ENCODE data around the gene HK2. TPM values are rescaled to one million over a fixed set of nuclear protein-coding genes. Genes with fewer than 3 reads are reported as not detected.
"Not testable (repeated sequence)": the region's sequence is repeated elsewhere in the genome, so short reads cannot be mapped to it uniquely, and the experiment has no call there.

The HK2 gene
- total and polyA plus RNA-seq, 2 donors = 4.8 to 8.2 TPM

GRCh38 chr2:74831693-74832530 is 2.0 kb upstream of the HK2 start:
- Histone ChIP-seq H3K4me3 (ENCODE audit: low read length in 2 of 2) (no peak overlapping the region), H3K36me3 (ENCODE audit: control insufficient read depth in 2 of 2, insufficient read depth in 2 of 2, low read length in 1 of 2) (no peaks in the 10 kb centered on the region), H3K4me1 (ENCODE audit: control insufficient read depth in 2 of 2, insufficient read depth in 2 of 2, low read length in 2 of 2) (peaks cover 16 to 21% of the 10 kb centered on the region in 2 donors), H3K27ac (ENCODE audit: low read depth in 1 of 2, low read length in 1 of 2) (no peak overlapping the region), H3K27me3 (ENCODE audit: control insufficient read depth in 2 of 2, insufficient read depth in 1 of 2, low read length in 1 of 2) (peaks cover 10 to 11% of the 10 kb centered on the region in 2 donors), H3K9me3 (ENCODE audit: control insufficient read depth in 2 of 2, insufficient read depth in 1 of 2, low read length in 1 of 2) (no peaks in the 10 kb centered on the region)
- whole genome bisulfite sequencing = 65% methylated on average over 7 of the region's 7 CpGs
- no peak for DNase-seq (ENCODE audit: low read depth in 6 of 9, low spot score in 9 of 9)

DNA sequence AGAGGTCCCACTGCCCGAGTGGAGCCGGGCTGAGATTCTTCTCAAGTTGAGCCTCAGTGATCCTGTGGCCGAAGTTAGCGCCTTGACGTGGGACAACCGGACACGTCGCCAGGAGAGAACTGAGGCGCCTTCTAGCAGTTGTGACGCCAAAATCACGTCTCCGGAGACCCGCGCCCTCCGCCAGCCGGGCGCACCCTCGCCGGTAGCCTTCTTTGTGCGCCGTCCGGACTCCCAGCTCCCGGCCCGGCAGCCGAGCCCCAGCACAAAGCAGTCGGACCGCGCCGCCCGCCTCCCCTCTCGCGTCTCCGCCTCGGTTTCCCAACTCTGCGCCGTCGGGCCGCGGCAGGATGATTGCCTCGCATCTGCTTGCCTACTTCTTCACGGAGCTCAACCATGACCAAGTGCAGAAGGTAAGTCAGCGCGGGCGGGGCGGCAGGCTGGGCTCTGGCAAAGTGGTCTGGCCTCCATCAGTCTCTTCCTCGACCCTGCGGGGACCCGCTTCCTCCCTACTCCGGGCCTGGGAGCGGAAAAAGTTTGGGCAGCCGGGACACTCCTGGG is 386 bp downstream of the HK2 start:
- WGBS = under 1% methylated on average over 51 of the region's 51 CpGs
- Histone ChIP-seq H3K4me1 (ENCODE audit: control insufficient read depth in 2 of 2, insufficient read depth in 2 of 2, low read length in 2 of 2) (peaks cover 16 to 36% of the 10 kb centered on the region in 2 donors), H3K4me3 (ENCODE audit: low read length in 2 of 2) (peak overlapping the region; percentile 69), H3K27ac (ENCODE audit: low read depth in 1 of 2, low read length in 1 of 2) (peak overlapping the region in 1 of 2 donors; percentile 64), H3K27me3 (ENCODE audit: control insufficient read depth in 2 of 2, insufficient read depth in 1 of 2, low read length in 1 of 2) (peaks cover 10 to 11% of the 10 kb centered on the region in 2 donors)
- H3K9me3 ChIP-seq (ENCODE audit: control insufficient read depth in 2 of 2, insufficient read depth in 1 of 2, low read length in 1 of 2); H3K36me3 ChIP-seq (ENCODE audit: control insufficient read depth in 2 of 2, insufficient read depth in 2 of 2, low read length in 1 of 2): not testable (repeated sequence)
- DNase-seq (ENCODE audit: low read depth in 6 of 9, low spot score in 9 of 9) = peak in 1 of 9 donors; percentile 60

- WGBS = under 1% methylated on average over 87 of the region's 87 CpGs
- Histone ChIP-seq H3K36me3 (ENCODE audit: control insufficient read depth in 2 of 2, insufficient read depth in 2 of 2, low read length in 1 of 2) (no peaks in the 10 kb centered on the region), H3K4me3 (ENCODE audit: low read length in 2 of 2) (peak overlapping the region; percentile 69), H3K4me1 (ENCODE audit: control insufficient read depth in 2 of 2, insufficient read depth in 2 of 2, low read length in 2 of 2) (peaks cover 18 to 39% of the 10 kb centered on the region in 2 donors), H3K27ac (ENCODE audit: low read depth in 1 of 2, low read length in 1 of 2) (peak overlapping the region; percentile 42 to 64), H3K27me3 (ENCODE audit: control insufficient read depth in 2 of 2, insufficient read depth in 1 of 2, low read length in 1 of 2) (peaks cover 10 to 11% of the 10 kb centered on the region in 2 donors), H3K9me3 (ENCODE audit: control insufficient read depth in 2 of 2, insufficient read depth in 1 of 2, low read length in 1 of 2) (no peaks in the 10 kb centered on the region)
- DNase-seq (ENCODE audit: low read depth in 6 of 9, low spot score in 9 of 9) = peak in 4 of 9 donors; percentile 41 to 76 (median 49)
These were observed 1.1 kb downstream of the HK2 start for GRCh38 chr2:74834792-74835755.

DNA sequence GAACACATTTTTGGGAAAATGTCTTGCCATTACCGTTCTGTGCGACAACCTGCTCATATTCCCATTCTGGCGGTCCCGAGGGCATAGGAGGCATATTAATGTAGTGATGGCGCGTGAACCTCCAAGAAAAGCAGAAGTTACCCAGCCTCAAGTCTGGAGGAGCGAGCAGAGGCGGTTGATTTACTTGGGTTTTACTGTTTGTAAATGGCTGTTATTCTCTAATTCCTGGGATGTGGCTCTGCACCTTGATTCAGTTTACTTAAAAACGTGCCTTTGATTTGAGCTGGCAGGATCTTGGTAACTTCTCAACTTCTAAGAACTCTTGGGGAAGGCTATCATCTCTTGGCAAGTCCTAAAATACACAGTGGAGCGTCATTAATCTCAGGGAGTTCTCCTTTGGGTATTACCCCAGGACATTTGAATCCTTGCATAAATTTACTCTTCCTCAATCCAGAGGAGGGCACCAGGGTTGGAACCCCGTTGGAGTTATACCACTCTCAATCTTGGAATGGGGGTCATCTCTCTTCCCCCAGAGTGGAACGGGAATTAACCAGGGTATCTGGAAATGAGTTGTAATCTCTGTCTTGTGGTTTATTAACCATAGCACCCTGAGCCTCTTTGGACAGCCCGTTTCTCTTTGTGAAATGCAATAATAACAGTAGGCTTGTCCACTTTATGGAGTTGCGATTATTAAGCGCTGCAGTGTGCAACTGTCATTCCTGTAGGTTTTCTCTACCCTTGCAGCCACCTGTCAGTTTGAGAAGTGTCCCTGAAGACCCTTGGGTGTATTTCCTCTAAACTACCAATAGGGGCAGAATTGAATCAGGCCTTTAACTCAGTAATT is 2.1 kb downstream of the HK2 start:
- no peaks in the 10 kb centered on the region for H3K9me3 ChIP-seq (ENCODE audit: control insufficient read depth in 2 of 2, insufficient read depth in 1 of 2, low read length in 1 of 2)
- peak overlapping the region in 1 of 2 donors; percentile 14 for H3K27ac ChIP-seq (ENCODE audit: low read depth in 1 of 2, low read length in 1 of 2)
- H3K4me1 ChIP-seq (ENCODE audit: control insufficient read depth in 2 of 2, insufficient read depth in 2 of 2, low read length in 2 of 2) = peaks cover 22 to 47% of the 10 kb centered on the region in 2 donors
- peak overlapping the region; percentile 69 for H3K4me3 ChIP-seq (ENCODE audit: low read length in 2 of 2)
- H3K36me3 ChIP-seq (ENCODE audit: control insufficient read depth in 2 of 2, insufficient read depth in 2 of 2, low read length in 1 of 2) = no peaks in the 10 kb centered on the region
- DNase-seq (ENCODE audit: low read depth in 6 of 9, low spot score in 9 of 9) = peak in 3 of 9 donors; percentile 44 to 79 (median 51)
- H3K27me3 ChIP-seq (ENCODE audit: control insufficient read depth in 2 of 2, insufficient read depth in 1 of 2, low read length in 1 of 2) = peaks cover 10 to 11% of the 10 kb centered on the region in 2 donors
- WGBS = 6% methylated on average over 15 of the region's 15 CpGs

GRCh38 chr2:74836675-74837401 is 2.9 kb downstream of the HK2 start:
- no peak for DNase-seq (ENCODE audit: low read depth in 6 of 9, low spot score in 9 of 9)
- H3K4me3 ChIP-seq (ENCODE audit: low read length in 2 of 2) = no peak overlapping the region

GRCh38 chr2:74841641-74842040 is 7.7 kb downstream of the HK2 start:
- Histone ChIP-seq H3K27ac (ENCODE audit: low read depth in 1 of 2, low read length in 1 of 2) (no peak overlapping the region), H3K4me1 (ENCODE audit: control insufficient read depth in 2 of 2, insufficient read depth in 2 of 2, low read length in 2 of 2) (peaks cover 20 to 80% of the 10 kb centered on the region in 2 donors), H3K9me3 (ENCODE audit: control insufficient read depth in 2 of 2, insufficient read depth in 1 of 2, low read length in 1 of 2) (no peaks in the 10 kb centered on the region), H3K4me3 (ENCODE audit: low read length in 2 of 2) (no peak overlapping the region), H3K36me3 (ENCODE audit: control insufficient read depth in 2 of 2, insufficient read depth in 2 of 2, low read length in 1 of 2) (no peaks in the 10 kb centered on the region), H3K27me3 (ENCODE audit: control insufficient read depth in 2 of 2, insufficient read depth in 1 of 2, low read length in 1 of 2) (no peaks in the 10 kb centered on the region)
- WGBS = 98% methylated on average over 2 of the region's 2 CpGs
- no peak for DNase-seq (ENCODE audit: low read depth in 6 of 9, low spot score in 9 of 9)

More at GRCh38 chr2:74836675-74837401, 2.9 kb downstream of the HK2 start:
- Histone ChIP-seq H3K4me1 (ENCODE audit: control insufficient read depth in 2 of 2, insufficient read depth in 2 of 2, low read length in 2 of 2) (peaks cover 28 to 55% of the 10 kb centered on the region in 2 donors), H3K27me3 (ENCODE audit: control insufficient read depth in 2 of 2, insufficient read depth in 1 of 2, low read length in 1 of 2) (peaks cover 10 to 11% of the 10 kb centered on the region in 2 donors), H3K9me3 (ENCODE audit: control insufficient read depth in 2 of 2, insufficient read depth in 1 of 2, low read length in 1 of 2) (no peaks in the 10 kb centered on the region), H3K36me3 (ENCODE audit: control insufficient read depth in 2 of 2, insufficient read depth in 2 of 2, low read length in 1 of 2) (no peaks in the 10 kb centered on the region), H3K27ac (ENCODE audit: low read depth in 1 of 2, low read length in 1 of 2) (no peak overlapping the region)
- WGBS = 78% methylated on average over 9 of the region's 9 CpGs

DNA sequence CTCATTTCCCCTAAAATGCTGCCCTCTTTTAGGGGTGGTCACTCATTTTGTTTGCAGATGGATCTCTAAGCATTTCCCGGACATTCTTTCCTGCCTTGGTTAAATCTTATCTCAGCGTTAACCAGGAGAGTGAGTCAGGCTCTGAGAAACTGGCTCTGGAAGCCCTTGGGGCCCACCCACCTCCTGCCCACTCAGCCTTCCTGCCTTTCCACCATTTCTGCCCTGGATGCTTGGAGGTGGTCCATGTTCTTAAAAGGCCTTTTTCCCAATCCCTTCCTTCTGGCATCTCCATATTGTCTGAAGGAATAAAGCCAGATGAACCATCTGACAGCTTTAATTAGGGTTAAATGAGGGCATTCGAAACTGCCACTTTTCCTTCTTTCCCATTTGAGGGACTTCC is 9.5 kb downstream of the HK2 start:
- Histone ChIP-seq H3K27ac (ENCODE audit: low read depth in 1 of 2, low read length in 1 of 2) (peak overlapping the region; percentile 38 to 61), H3K27me3 (ENCODE audit: control insufficient read depth in 2 of 2, insufficient read depth in 1 of 2, low read length in 1 of 2) (no peaks in the 10 kb centered on the region), H3K36me3 (ENCODE audit: control insufficient read depth in 2 of 2, insufficient read depth in 2 of 2, low read length in 1 of 2) (no peaks in the 10 kb centered on the region), H3K9me3 (ENCODE audit: control insufficient read depth in 2 of 2, insufficient read depth in 1 of 2, low read length in 1 of 2) (no peaks in the 10 kb centered on the region), H3K4me1 (ENCODE audit: control insufficient read depth in 2 of 2, insufficient read depth in 2 of 2, low read length in 2 of 2) (peaks cover 21 to 81% of the 10 kb centered on the region in 2 donors), H3K4me3 (ENCODE audit: low read length in 2 of 2) (no peak overlapping the region)
- WGBS = 88% methylated on average over 3 of the region's 3 CpGs
- no peak for DNase-seq (ENCODE audit: low read depth in 6 of 9, low spot score in 9 of 9)

DNA sequence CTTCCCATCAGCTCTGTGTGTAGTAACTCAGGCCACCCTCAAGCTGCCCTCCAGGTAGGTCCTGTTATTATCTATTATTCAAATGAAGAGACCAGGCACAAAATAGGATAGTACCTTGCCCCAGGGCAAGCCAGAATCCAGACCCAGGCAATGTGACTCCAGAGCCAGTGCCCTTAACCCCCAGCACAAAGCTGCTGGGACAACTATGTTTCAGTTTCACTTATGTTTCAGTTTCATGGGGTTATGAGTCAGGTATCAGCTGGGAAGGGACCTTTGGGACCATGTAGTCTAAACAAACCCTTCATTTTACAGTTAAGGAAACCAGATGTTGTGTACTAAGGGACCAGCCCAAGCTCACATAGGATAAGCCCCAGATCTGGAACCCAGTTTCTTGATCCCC is 10.0 kb downstream of the HK2 start:
- H3K4me3 ChIP-seq (ENCODE audit: low read length in 2 of 2) = no peak overlapping the region
- peak in 1 of 9 donors; percentile 63 for DNase-seq (ENCODE audit: low read depth in 6 of 9, low spot score in 9 of 9)
- H3K27me3 ChIP-seq (ENCODE audit: control insufficient read depth in 2 of 2, insufficient read depth in 1 of 2, low read length in 1 of 2) = no peaks in the 10 kb centered on the region
- H3K4me1 ChIP-seq (ENCODE audit: control insufficient read depth in 2 of 2, insufficient read depth in 2 of 2, low read length in 2 of 2) = peaks cover 25 to 82% of the 10 kb centered on the region in 2 donors
- H3K9me3 ChIP-seq (ENCODE audit: control insufficient read depth in 2 of 2, insufficient read depth in 1 of 2, low read length in 1 of 2) = no peaks in the 10 kb centered on the region
- H3K27ac ChIP-seq (ENCODE audit: low read depth in 1 of 2, low read length in 1 of 2) = peak overlapping the region; percentile 38 to 61
- H3K36me3 ChIP-seq (ENCODE audit: control insufficient read depth in 2 of 2, insufficient read depth in 2 of 2, low read length in 1 of 2) = no peaks in the 10 kb centered on the region

Data from thymus (tissue), 11 donors.